GM12875 (cell line): ENCODE data around the gene TMEM132E.

Source experiments
- H3K4me3 ChIP-seq: one replicate; pipeline ENCODE4 v1.5.1; 2011; ENCODE audit warnings: low read depth, low read length, control low read depth
- TF ChIP-seq, protein P1 (sequence below): IDR thresholded peaks from 2 replicates; pipeline ENCODE4 v1.5.1; 2011; ENCODE audit warnings: low read depth, mild to moderate bottlenecking, control low read depth, inconsistent platforms, low read length, moderate library complexity, borderline replicate concordance; ENCODE audit not compliant: insufficient read depth

TMEM132E gene

GRCh38 chr17:34654276-34654880 is 75.0 kb downstream of the TMEM132E start:
- no peak overlapping the region for H3K4me3 ChIP-seq
- TF ChIP-seq, protein P1, sequence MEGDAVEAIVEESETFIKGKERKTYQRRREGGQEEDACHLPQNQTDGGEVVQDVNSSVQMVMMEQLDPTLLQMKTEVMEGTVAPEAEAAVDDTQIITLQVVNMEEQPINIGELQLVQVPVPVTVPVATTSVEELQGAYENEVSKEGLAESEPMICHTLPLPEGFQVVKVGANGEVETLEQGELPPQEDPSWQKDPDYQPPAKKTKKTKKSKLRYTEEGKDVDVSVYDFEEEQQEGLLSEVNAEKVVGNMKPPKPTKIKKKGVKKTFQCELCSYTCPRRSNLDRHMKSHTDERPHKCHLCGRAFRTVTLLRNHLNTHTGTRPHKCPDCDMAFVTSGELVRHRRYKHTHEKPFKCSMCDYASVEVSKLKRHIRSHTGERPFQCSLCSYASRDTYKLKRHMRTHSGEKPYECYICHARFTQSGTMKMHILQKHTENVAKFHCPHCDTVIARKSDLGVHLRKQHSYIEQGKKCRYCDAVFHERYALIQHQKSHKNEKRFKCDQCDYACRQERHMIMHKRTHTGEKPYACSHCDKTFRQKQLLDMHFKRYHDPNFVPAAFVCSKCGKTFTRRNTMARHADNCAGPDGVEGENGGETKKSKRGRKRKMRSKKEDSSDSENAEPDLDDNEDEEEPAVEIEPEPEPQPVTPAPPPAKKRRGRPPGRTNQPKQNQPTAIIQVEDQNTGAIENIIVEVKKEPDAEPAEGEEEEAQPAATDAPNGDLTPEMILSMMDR: no peak

GRCh38 chr17:34654881-34655276 is 75.5 kb downstream of the TMEM132E start:
- TF ChIP-seq, protein P1: no peak
- H3K4me3 ChIP-seq: no peak overlapping the region

GRCh38 chr17:34656801-34657200 is 77.4 kb downstream of the TMEM132E start:
- TF ChIP-seq, protein P1: no peak
- no peak overlapping the region for H3K4me3 ChIP-seq

- H3K4me3 ChIP-seq: no peak overlapping the region
- TF ChIP-seq, protein P1: no peak
Measured at GRCh38 chr17:34658811-34659560, 79.6 kb downstream of the TMEM132E start.

- TF ChIP-seq, protein P1: no peak
- no peak overlapping the region for H3K4me3 ChIP-seq
Measured at GRCh38 chr17:34663714-34664113, 84.3 kb downstream of the TMEM132E start.

- TF ChIP-seq, protein P1: no peak
- no peak overlapping the region for H3K4me3 ChIP-seq
Measured at GRCh38 chr17:34665150-34665806, 85.9 kb downstream of the TMEM132E start.
